ENCODE measurements around the gene CBFA2T2. TPM values are rescaled to one million over a fixed set of nuclear protein-coding genes. Genes with fewer than 3 reads are reported as not detected.

The CBFA2T2 gene
- total RNA-seq, 2 experiments from 2014 or later, result 17.9 to 18.6 TPM

DNA sequence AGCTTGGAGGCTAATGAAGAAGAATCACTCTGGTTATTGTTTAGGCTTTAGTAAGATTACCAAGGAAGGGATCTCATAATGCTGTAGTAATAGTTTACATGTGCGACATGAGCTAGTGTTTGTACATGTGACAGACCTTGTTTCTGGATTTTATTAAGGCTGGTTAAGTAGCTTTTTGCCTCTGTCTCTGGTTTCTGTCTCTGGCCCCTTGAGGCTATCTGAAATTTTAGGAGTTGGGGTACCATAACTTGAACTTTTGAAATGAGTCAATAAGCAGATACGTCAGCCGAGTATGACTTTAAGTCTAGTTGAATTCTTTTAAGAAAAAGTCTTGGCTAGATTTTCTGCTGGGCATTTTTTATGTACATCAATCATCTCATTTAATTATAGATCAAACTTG, 9.5 kb downstream of the CBFA2T2 start:
- Mint-ChIP-seq H3K9me3 (no peaks in the 10 kb centered on the region), H3K27me3 (no peaks in the 10 kb centered on the region), H3K27ac (peak overlapping the region; percentile 24), H3K4me1 (ENCODE audit: low read depth) (peaks cover 37% of the 10 kb centered on the region), H3K4me3 (no peak overlapping the region), H3K36me3 (ENCODE audit: low read depth) (peaks cover 17% of the 10 kb centered on the region)
- TF ChIP-seq, protein P1, sequence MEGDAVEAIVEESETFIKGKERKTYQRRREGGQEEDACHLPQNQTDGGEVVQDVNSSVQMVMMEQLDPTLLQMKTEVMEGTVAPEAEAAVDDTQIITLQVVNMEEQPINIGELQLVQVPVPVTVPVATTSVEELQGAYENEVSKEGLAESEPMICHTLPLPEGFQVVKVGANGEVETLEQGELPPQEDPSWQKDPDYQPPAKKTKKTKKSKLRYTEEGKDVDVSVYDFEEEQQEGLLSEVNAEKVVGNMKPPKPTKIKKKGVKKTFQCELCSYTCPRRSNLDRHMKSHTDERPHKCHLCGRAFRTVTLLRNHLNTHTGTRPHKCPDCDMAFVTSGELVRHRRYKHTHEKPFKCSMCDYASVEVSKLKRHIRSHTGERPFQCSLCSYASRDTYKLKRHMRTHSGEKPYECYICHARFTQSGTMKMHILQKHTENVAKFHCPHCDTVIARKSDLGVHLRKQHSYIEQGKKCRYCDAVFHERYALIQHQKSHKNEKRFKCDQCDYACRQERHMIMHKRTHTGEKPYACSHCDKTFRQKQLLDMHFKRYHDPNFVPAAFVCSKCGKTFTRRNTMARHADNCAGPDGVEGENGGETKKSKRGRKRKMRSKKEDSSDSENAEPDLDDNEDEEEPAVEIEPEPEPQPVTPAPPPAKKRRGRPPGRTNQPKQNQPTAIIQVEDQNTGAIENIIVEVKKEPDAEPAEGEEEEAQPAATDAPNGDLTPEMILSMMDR (IDR thresholded peaks at IDR 0.05), result no peak
- intact Hi-C loops (cut with DNase I, micrococcal nuclease), result loop anchor here in 1 of 2 experiments (10.0 kb wide), 1 partner anchor 45 kb away; no protein-coding TSS in a partner anchor
- Histone ChIP-seq H3K4me1 (ENCODE audit: insufficient read depth, low read length) (peaks cover 9% of the 10 kb centered on the region), H3K36me3 (ENCODE audit: insufficient read depth, low read length) (no peaks in the 10 kb centered on the region), H3K4me3 (ENCODE audit: low read length) (no peak overlapping the region), H3K9me3 (ENCODE audit: control insufficient read depth in 1 of 2, insufficient read depth in 1 of 2, low read length in 2 of 2) (no peaks in the 10 kb centered on the region), H3K27ac (ENCODE audit: low read depth in 1 of 2, low read length in 2 of 2) (no peak overlapping the region), H3K27me3 (ENCODE audit: control insufficient read depth in 1 of 2, insufficient read depth in 2 of 2, low read length in 2 of 2) (no peaks in the 10 kb centered on the region)
- ChIA-PET POLR2A (interaction anchor here (1.6 kb wide), 1 partner anchor 9 kb away, joined by 7 read pairs; the partner anchor contains the start of gene CBFA2T2), CTCF (no interaction called here)
- ATAC-seq (ENCODE audit: poor library complexity) (no peak), DNase-seq (no peak)

DNA sequence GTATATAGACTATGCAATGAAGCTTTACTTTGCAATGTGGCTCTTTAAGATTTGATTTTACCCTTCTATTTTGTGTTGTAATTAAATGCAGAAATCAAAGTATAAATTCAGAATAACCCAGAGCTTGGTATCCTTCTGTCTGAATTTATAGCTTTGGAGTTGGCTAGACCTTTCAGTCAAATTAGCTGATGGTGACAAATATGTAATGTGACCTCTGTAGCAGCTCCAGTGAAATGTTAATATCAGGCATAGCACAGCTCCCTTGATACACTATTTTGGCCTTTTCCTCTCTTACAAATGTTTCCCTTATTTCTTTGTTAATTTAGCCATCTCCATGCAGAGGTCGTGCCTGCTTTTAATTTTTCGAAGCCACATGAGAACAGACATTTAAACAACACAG, 11.1 kb downstream of the CBFA2T2 start:
- Histone ChIP-seq H3K27me3 (ENCODE audit: control insufficient read depth in 1 of 2, insufficient read depth in 2 of 2, low read length in 2 of 2) (no peaks in the 10 kb centered on the region), H3K9me3 (ENCODE audit: control insufficient read depth in 1 of 2, insufficient read depth in 1 of 2, low read length in 2 of 2) (no peaks in the 10 kb centered on the region), H3K27ac (ENCODE audit: low read depth in 1 of 2, low read length in 2 of 2) (no peak overlapping the region), H3K4me1 (ENCODE audit: insufficient read depth, low read length) (peaks cover 9% of the 10 kb centered on the region), H3K4me3 (ENCODE audit: low read length) (no peak overlapping the region), H3K36me3 (ENCODE audit: insufficient read depth, low read length) (no peaks in the 10 kb centered on the region)
- TF ChIP-seq, protein P1 (IDR thresholded peaks at IDR 0.05), result no peak
- intact Hi-C loops (cut with DNase I, micrococcal nuclease), result no loop called here
- no peak overlapping the region for H3K4me3 Mint-ChIP-seq
- no peak for DNase-seq
- H3K36me3 Mint-ChIP-seq (ENCODE audit: low read depth), result peaks cover 19% of the 10 kb centered on the region
- no peaks in the 10 kb centered on the region for H3K9me3 Mint-ChIP-seq
- ChIA-PET POLR2A (interaction anchor here (0.9 to 2.3 kb wide), 2 partner anchors 11 to 177 kb away, joined by 3 to 5 read pairs; partner anchors contain the start of gene CBFA2T2), CTCF (interaction anchor here (0.7 to 1.2 kb wide), 3 partner anchors 44 to 167 kb away, joined by 3 read pairs; no protein-coding TSS in a partner anchor)
- no peak overlapping the region for H3K27ac Mint-ChIP-seq
- H3K4me1 Mint-ChIP-seq (ENCODE audit: low read depth), result peaks cover 37% of the 10 kb centered on the region
- no peaks in the 10 kb centered on the region for H3K27me3 Mint-ChIP-seq
- ATAC-seq (ENCODE audit: poor library complexity), result no peak

DNA sequence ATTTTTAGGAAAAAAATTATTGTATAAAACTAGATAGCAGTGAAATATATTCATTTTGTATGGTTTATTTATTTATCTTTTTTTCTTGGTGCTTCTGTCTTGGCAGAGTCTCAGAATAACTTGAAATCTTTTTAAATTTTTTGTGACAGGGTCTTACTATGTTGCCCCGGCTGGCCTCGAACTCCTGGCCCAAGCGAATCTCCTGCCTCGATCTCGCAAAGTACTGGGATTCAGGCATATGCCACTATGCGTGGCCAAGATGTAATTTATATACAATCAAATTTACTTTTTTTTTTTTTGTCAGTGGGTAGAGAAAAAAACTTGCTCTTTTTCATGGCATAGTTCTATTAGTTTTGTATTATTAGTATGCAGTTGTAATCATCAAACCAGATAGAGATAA, 13.7 kb downstream of the CBFA2T2 start:
- TF ChIP-seq, protein P1 (IDR thresholded peaks at IDR 0.05), result no peak
- peaks cover 47% of the 10 kb centered on the region for H3K4me1 Mint-ChIP-seq (ENCODE audit: low read depth)
- Histone ChIP-seq H3K4me1 (ENCODE audit: insufficient read depth, low read length) (peaks cover 2% of the 10 kb centered on the region), H3K4me3 (ENCODE audit: low read length) (no peak overlapping the region), H3K27ac (ENCODE audit: low read depth in 1 of 2, low read length in 2 of 2) (no peak overlapping the region), H3K36me3 (ENCODE audit: insufficient read depth, low read length) (no peaks in the 10 kb centered on the region), H3K27me3 (ENCODE audit: control insufficient read depth in 1 of 2, insufficient read depth in 2 of 2, low read length in 2 of 2) (no peaks in the 10 kb centered on the region), H3K9me3 (ENCODE audit: control insufficient read depth in 1 of 2, insufficient read depth in 1 of 2, low read length in 2 of 2) (no peaks in the 10 kb centered on the region)
- CTCF ChIA-PET, result interaction anchor here (1.0 kb wide), 1 partner anchor 10 kb away, joined by 4 read pairs; no protein-coding TSS in a partner anchor
- POLR2A ChIA-PET, result no interaction called here
- H3K27me3 Mint-ChIP-seq, result no peaks in the 10 kb centered on the region
- intact Hi-C loops (cut with DNase I, micrococcal nuclease), result no loop called here
- peaks cover 20% of the 10 kb centered on the region for H3K36me3 Mint-ChIP-seq (ENCODE audit: low read depth)
- no peaks in the 10 kb centered on the region for H3K9me3 Mint-ChIP-seq
- ATAC-seq (ENCODE audit: poor library complexity), result no peak
- DNase-seq, result no peak
- no peak overlapping the region for H3K4me3 Mint-ChIP-seq
- no peak overlapping the region for H3K27ac Mint-ChIP-seq

Measured in CD4-positive, alpha-beta T cell (primary cell).